Smooth muscle cell (in vitro differentiated cells): ENCODE data around the gene MIEF2. TPM values are rescaled to one million over a fixed set of nuclear protein-coding genes. Genes with fewer than 3 reads are reported as not detected.
"Not testable (repeated sequence)": the region's sequence is repeated elsewhere in the genome, so short reads cannot be mapped to it uniquely, and the experiment has no call there.

Experiments used
- DNase-seq: peaks from one replicate; lab custom pipeline; 2025; ENCODE audit not compliant: unreplicated experiment; lab: John Stamatoyannopoulos, UW
- H2AFZ ChIP-seq: fragments of 200-600 bp; sonication (generic); 2 replicates; pipeline ENCODE4 v1.6.0; 2016; ENCODE audit warnings: antibody characterized with exemption, low read depth, mild to moderate bottlenecking
- H3F3A ChIP-seq: fragments of 200-600 bp; sonication (generic); 2 replicates; pipeline ENCODE4 v1.6.0; 2017; ENCODE audit warnings: antibody characterized with exemption, low read depth
- H3K27ac ChIP-seq: fragments of 200-600 bp; sonication (generic); 2 replicates; pipeline ENCODE4 v1.5.1; 2016; ENCODE audit warnings: low read depth, mild to moderate bottlenecking
- H3K27me3 ChIP-seq: fragments of 200-600 bp; sonication (generic); 2 replicates; pipeline ENCODE4 v1.6.1; 2016; ENCODE audit warnings: low read depth, mild to moderate bottlenecking
- H3K36me3 ChIP-seq: fragments of 200-600 bp; sonication (generic); 2 replicates; pipeline ENCODE4 v1.5.1; 2016; ENCODE audit warnings: low read depth
- H3K4me1 ChIP-seq: fragments of 200-600 bp; sonication (generic); 2 replicates; pipeline ENCODE4 v1.5.1; 2016; ENCODE audit warnings: low read depth
- H3K4me2 ChIP-seq: fragments of 200-600 bp; sonication (generic); 2 replicates; pipeline ENCODE4 v1.6.0; 2016; ENCODE audit warnings: mild to moderate bottlenecking
- H3K4me3 ChIP-seq: fragments of 200-600 bp; sonication (generic); 2 replicates; pipeline ENCODE4 v1.5.1; 2016; ENCODE audit warnings: mild to moderate bottlenecking
- H3K79me2 ChIP-seq: fragments of 200-600 bp; sonication (generic); 2 replicates; pipeline ENCODE4 v1.6.0; 2016; ENCODE audit warnings: low read depth, mild to moderate bottlenecking
- H3K9ac ChIP-seq: fragments of 200-600 bp; sonication (generic); 2 replicates; pipeline ENCODE4 v1.6.0; 2016; ENCODE audit warnings: low read depth
- H3K9me3 ChIP-seq: fragments of 200-600 bp; sonication (generic); replicated peaks from 2 replicates; pipeline ENCODE4 v1.5.1; 2016; ENCODE audit warnings: low read depth
- H4K20me1 ChIP-seq: fragments of 200-600 bp; sonication (generic); 2 replicates; pipeline ENCODE4 v1.6.0; 2016; ENCODE audit warnings: low read depth
- CTCF ChIP-seq: fragments of 200-600 bp; sonication (generic); IDR thresholded peaks from 2 replicates; pipeline ENCODE4 v1.5.1; 2017; ENCODE audit warnings: borderline replicate concordance, mild to moderate bottlenecking, antibody characterized with exemption; ENCODE audit not compliant: insufficient read depth, poor library complexity, severe bottlenecking
- WGBS: methylation state at CpG from one replicate; pipeline ENCODE4 v1.1.7; 2016; ENCODE audit warnings: low lambda C conversion rate; 5-methylcytosine and 5-hydroxymethylcytosine counted together
- polyA plus RNA-seq: library from polyadenylated mRNA; unstranded; fragments of >200 nt; fragmentation: Nextera tagmentation; extraction: Ambion mirVana; gene quantifications from 2 replicates; pipeline ENCODE4 v1.2.1, GENCODE V29; 2016
- total RNA-seq: library from RNA; depleted of rRNA; stranded (reverse); fragments of >200 nt; gene quantifications from 2 replicates; pipeline ENCODE4 v1.2.3, GENCODE V29; 2014

The MIEF2 gene
- total RNA-seq (10.4 and 12.0 TPM in 2 replicates), polyA plus RNA-seq (13.5 and 14.3 TPM in 2 replicates)

GRCh38 chr17:18260332-18261145 lies at the start of gene MIEF2:
MIEF2 (plus strand) TSS chr17:18260662; CDS start chr17:18262721, 2,059 bp downstream.
- peaks cover 43% of the 10 kb centered on the region for H4K20me1 ChIP-seq
- H3K79me2 ChIP-seq, result peaks cover 38% of the 10 kb centered on the region
- peak within 1 kb of the TSS; percentile 68 for H2AFZ ChIP-seq
- peak within 1 kb of the TSS; percentile 98 for H3K27ac ChIP-seq
- TF ChIP-seq CTCF, result no peak
- no peaks in the 10 kb centered on the region for H3K9me3 ChIP-seq
- no peaks in the 10 kb centered on the region for H3K27me3 ChIP-seq
- peaks cover 10% of the 10 kb centered on the region for H3F3A ChIP-seq
- WGBS, result under 1% methylated on average over 60 of the region's 72 CpGs
- peak; percentile 68 for DNase-seq
- H3K4me2 ChIP-seq, result peak within 1 kb of the TSS; percentile 97
- peaks cover 19% of the 10 kb centered on the region for H3K4me1 ChIP-seq
- H3K36me3 ChIP-seq, result no peaks in the 10 kb centered on the region
- peak within 1 kb of the TSS; percentile 98 for H3K9ac ChIP-seq
- H3K4me3 ChIP-seq, result peak within 1 kb of the TSS; percentile 96

GRCh38 chr17:18213666-18214270 lies 46.7 kb upstream of the MIEF2 start:
- Histone ChIP-seq H3F3A (peaks cover 11% of the 10 kb centered on the region), H3K9me3 (no peaks in the 10 kb centered on the region), H3K36me3 (no peaks in the 10 kb centered on the region), H3K4me1 (peaks cover 2% of the 10 kb centered on the region), H2AFZ (no peak overlapping the region), H3K9ac (no peak overlapping the region), H3K27ac (no peak overlapping the region), H3K79me2 (no peaks in the 10 kb centered on the region), H3K27me3 (no peaks in the 10 kb centered on the region), H3K4me2 (no peak overlapping the region), H3K4me3 (no peak overlapping the region), H4K20me1 (peaks cover 22% of the 10 kb centered on the region)
- no peak for TF ChIP-seq CTCF
- WGBS, result 70% methylated on average over 7 of the region's 7 CpGs
- no peak for DNase-seq

GRCh38 chr17:18216906-18217305 lies 43.6 kb upstream of the MIEF2 start:
- H3K27ac ChIP-seq, H3K9ac ChIP-seq, H4K20me1 ChIP-seq, H3K79me2 ChIP-seq, H3K9me3 ChIP-seq, DNase-seq, H3K27me3 ChIP-seq, H3K4me3 ChIP-seq, H3K36me3 ChIP-seq, H3F3A ChIP-seq, H3K4me2 ChIP-seq, H3K4me1 ChIP-seq, H2AFZ ChIP-seq: not testable (repeated sequence)
- WGBS, result 87% methylated on average over 11 of the region's 11 CpGs

GRCh38 chr17:18217412-18218015 lies 42.9 kb upstream of the MIEF2 start:
- Histone ChIP-seq H3F3A (peaks cover 5% of the 10 kb centered on the region), H3K9ac (no peak overlapping the region), H4K20me1 (no peaks in the 10 kb centered on the region), H2AFZ (no peak overlapping the region), H3K27me3 (no peaks in the 10 kb centered on the region), H3K4me3 (no peak overlapping the region), H3K27ac (no peak overlapping the region), H3K4me2 (no peak overlapping the region), H3K4me1 (peaks cover 5% of the 10 kb centered on the region), H3K79me2 (no peaks in the 10 kb centered on the region), H3K9me3 (no peaks in the 10 kb centered on the region), H3K36me3 (no peaks in the 10 kb centered on the region)
- TF ChIP-seq CTCF, result peak; percentile 88
- 10% methylated on average over 6 of the region's 6 CpGs for WGBS
- peak; percentile 12 for DNase-seq
